Urothelium cell line (cell line): ENCODE measurements around the gene SALL4.
"Not testable (repeated sequence)": the region's sequence is repeated elsewhere in the genome, so short reads cannot be mapped to it uniquely, and the experiment has no call there.

ENCODE experiments used
- DNase-seq: peaks from one replicate; pipeline ENCODE4 v3.0.0; 2011; ENCODE audit warnings: low spot score, mixed read lengths
- FAIRE-seq: peaks from 2 replicates; lab custom pipeline; 2011; peaks lifted over from hg19 to GRCh38; lab: Jason Lieb, UNC

Gene SALL4

DNA sequence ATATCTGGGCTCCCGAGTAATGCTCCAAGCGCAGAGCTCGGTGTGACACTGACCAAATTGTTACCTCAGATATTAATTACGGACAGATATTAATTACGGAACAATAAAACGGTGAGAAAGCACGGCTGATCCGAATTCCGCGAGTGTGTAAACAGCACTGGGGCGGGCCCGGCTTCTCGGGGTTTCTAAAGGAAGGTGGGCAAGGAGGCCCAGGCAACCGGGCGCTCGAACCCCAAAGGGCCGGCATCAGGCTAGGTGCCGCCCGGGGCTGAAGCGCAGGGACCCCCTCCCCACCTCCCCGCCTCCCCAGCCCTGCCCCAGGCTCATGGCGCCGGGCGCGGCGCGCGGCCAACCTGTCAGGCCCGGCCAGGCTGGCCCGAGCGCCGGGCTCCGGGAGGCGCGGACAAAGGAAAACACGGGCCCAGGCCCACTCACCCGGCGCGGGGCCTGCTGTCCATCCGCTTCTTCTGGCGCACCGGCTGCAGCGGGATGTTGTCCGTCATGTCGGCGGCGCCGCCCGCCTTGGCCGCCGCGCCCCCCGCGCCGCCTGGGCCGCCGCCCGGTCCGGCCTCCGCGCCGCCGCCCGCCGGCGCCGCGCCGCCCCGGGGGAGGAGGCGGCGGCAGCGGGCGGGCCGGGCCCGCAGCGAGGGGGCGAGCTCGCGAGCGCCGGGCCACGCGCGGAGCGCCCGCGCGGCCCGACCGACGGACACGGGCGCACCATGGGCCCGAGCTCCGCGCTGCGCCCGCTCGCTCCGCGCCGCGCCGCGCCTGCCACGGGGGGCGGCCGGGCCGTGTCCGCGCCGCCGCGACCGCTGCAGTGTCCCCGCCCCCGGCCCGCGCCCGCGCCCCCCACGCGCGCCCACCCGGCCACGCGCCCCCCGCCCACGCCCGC lies 34.2 kb downstream of the SALL4 start, which contains the start of gene ATP9A:
TSS of gene ATP9A (minus strand) at position 524 of the 892 bp plus-strand sequence. CDS start at position 503, 21 bp downstream.
- FAIRE-seq (no peak), DNase-seq (peak; percentile 60)

DNA sequence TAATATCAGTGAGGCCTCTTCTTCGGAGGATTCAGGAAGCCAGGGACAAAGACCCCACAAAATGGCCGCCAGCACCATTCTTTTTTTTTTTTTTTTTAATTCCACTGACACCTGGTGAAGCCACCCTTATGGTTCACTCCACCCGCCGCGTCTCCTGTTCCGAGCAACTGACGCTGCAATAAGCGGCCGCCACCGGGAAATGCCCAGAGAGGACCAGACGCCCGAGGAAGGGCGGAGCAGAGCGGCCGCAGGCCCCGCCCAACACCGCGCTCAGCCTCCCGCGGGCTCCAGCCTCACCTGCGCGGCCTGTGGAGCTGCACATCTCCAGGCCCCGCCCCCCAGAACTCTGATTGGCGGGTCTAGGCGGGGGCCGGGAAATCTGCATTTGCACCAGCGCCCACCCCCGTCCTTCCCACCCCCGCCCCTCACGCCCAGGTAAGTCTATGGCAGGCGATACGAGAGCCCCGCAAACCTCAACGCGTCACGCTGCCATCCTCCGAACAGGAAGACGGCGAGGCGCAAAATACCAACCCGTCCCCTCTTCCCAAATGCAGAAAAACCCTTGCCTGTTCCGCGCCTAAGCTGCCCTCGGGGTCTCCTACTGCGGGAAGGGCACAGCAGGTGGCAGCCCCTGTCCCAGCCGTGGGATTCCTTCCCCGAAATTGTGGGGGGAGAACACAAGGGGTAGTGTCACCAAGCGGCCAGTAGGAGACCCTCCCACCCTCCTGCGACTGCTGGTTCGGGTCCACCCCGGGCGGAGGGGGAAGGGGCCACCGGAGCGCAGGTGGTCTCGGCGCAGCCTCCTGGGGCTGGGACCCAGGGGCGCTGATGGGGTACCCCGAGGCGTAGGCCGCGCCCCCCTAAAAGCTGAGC lies 35.1 kb downstream of the SALL4 start:
- DNase-seq (peak; percentile 94), FAIRE-seq (no peak)

DNA sequence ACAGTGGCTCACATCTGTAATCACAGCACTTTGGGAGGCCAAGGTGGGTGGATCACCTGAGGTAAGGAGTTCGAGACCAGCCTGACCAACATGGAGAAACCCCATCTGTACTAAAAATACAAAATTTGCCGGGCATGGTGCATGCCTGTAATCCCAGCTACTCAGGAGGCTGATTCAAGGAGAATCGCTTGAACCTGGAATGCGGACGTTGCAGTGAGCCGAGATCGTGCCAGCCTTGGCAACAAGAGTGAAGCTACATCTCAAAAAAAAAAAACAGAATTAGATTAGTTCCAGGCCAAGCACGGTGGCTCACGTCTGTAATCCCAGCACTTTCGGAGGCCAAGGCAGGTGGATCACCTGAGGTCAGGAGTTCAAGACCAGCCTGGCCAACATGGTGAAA lies 36.9 kb downstream of the SALL4 start:
- DNase-seq, FAIRE-seq: not testable (repeated sequence)

DNA sequence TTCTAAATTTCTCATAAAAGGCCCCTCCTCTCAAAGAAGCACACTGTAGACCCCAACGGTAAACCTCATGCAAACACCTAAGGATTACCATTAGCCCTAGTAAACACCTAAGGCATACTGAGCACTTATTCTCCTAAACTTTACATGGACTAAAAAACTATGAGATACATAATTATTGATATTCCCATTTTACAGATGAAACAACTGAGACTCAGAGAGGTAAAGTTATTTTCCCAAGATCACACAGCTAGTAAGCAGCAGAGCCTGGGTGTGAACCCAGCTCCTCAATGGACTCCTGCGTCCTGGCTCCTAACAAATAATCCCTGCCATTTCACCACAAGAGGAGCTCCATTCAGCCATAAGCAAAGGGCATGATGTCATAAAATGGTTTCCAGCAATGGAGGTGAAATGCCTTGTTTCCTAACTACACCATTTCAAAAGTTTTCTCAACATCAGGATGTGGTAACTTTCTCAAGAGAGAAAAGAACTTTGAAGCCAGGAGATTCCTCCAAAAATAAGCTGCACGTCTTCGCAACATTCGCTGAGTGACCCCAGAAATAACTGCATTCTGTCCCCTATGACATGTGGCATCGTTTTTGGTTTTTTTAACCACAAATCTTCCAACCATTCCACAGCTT lies 38.2 kb downstream of the SALL4 start:
- no peak for DNase-seq
- no peak for FAIRE-seq

DNA sequence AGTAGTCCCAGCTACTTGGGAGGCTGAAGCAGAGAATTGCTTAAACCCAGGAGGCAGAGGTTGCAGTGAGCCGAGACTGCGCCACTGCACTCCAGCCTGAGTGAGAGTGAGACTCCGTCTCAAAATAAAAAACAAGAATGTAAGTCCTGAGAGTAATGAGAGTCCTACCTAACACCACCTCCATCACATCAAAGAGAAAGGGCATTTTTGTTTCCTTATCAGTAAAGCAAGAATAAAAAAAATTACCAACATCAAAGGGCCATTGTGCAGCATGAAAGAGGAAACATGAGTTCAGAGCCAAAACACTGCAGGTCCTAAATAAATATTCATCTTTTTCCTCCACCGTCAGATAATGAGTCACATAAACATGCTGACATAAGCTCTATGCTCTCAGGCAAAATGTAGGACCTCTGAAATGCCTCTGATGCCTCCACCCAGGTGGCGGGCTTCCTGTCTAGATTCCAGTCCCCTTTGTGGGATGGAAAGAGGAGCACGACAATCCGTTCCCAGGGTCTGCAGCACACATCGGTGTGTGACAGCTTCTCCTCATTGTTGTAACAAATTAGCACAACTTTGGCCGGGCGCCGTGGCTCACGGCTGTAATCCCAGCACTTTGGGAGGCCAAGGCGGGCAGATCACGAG lies 41.3 kb downstream of the SALL4 start:
- FAIRE-seq (no peak), DNase-seq (peak; percentile 84)

DNA sequence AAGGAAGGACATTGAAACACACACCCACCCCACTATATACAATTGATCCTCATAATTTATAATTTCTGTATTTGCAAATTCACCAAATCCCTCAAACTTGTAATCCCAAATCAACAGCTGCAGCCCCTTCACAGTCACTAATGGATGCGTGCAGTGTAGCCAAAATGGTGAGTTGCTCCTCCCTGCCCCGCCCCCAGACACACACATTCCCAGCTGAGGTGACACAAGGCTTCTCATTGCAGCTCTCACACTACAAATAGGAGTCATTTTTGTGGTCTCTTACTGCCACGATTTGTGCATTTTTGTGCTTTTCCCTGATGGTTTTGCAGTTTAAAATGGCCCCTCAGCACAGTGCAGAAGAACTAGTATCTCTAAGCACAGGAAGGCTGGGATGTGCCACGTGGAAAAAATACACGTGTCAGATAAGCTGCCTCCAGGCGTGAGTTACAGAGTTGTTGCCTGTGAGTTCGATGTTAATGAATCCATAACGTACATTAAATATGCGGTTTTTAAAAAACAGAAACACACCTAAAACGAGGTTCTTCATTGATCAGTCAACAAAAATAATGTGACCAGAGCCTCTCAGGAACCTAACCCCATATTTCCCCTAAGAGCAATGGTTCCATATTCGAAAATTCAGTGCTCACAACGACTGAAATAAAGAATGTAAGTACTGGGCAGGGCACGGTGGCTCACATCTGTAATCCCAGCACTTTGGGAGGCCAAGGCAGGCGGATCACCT lies 42.4 kb downstream of the SALL4 start:
- FAIRE-seq = no peak
- no peak for DNase-seq

DNA sequence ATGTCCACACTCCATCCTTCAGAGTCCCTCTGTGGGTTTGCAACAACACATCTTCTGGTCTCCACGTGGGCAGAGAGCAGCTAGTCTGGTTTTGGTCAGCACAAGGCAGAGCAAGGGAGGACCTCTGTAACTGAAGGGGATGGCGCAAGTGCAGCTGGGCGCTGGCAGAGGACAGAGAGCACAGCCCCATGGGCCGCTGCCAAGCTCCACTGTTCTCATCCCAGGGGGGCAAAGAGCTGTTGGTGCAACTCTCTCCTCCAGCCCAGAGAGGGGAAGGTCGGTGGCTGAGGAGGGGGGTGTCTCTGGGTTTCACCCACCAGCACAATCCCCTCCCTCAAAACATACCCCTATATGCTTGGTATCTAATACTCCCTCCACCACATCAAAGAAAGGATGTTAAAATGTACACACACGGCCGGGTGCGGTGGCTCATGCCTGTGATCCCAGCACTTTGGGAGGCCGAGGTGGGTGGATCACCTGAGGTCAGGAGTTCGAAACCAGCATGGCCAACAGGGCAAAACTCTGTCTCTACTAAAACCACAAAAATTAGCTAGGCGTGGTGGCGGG lies 43.3 kb downstream of the SALL4 start:
- FAIRE-seq (no peak), DNase-seq (no peak)

DNA sequence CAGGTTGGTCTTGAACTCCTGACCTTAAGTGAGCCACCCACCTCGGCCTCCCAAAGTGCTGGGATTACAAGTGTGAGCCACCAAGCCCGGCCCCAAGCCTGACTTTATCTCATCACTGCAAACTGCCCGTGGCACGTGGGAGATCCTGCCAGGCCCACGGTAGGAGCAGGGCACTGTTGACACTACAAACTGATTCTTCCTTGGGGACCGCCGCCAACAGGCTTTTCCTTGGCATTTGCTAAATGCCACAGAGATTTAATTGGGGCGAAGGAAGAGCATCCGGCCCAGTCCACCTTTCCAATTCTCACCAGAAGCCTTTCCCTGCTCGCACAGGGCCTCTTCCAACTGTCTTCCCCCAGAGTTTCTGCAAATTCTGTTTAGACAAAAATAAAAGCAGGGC lies 45.1 kb downstream of the SALL4 start:
- DNase-seq (no peak), FAIRE-seq (no peak)

DNA sequence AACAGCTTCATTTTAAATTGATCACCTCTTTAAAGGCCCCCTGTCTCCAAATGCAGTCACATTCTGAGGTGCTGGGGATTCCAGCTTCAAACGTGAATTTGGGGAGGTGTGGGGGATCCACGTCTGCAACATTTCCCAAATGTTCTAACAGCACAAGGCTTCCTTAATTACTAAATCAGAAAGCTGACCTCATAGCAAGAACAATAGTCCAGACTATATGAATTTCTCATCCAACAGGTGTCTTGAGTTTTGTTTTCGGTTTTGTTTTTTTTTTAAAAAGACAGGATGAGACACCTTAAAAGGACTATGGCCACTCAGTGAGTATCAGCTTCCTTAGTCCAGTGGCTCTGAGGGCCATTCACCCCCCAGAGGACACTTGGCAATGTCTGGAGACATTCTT lies 45.7 kb downstream of the SALL4 start:
- DNase-seq (no peak), FAIRE-seq (no peak)

DNA sequence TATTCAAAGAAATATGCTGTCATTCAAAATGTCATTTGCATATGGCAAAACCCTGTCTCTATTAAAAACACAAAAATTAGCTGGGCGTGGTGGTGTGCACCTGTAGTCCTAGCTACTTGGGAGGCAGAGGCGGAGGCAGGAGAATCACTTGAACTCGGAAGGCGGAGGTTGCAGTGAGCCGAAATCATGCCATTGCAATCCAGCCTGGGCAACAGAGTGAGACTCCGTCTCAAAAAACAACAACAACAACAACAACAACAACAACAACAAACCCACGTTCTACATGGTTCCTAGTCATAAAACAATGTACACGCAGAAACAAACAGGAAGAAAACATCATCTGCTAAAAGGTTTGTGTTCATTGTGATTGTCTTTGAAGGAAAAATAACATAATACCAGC lies 49.1 kb downstream of the SALL4 start:
- not testable (repeated sequence) for FAIRE-seq, DNase-seq

DNA sequence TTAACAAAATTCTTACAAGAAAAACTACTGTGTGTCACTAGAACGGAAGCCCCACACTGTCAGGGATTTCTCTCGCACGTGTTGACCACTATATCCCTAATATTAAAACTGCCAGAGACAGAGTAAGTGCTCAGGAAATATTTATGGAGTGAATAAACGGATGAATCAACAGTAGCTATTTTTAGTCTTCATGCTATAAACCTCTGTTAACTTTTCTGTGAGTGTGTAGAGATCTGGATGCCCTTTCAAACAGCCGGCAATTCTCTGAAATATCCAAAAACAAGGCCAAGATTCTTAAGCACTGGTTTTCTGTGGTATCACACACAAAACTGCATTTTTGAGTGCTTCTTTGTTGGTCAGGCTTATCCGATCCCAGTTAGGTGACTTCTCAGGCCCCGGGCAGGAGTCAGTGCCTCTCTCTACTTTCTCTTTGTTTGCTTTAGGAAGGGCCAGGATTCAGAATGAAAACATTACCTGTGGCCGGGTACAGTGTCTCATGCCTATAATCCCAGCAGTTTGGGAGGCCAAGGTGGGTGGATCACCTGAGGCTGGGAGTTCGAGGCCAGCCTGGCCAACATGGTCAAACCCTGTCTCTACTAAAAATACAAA lies 49.9 kb downstream of the SALL4 start:
- no peak for FAIRE-seq
- DNase-seq = peak; percentile 65

DNA sequence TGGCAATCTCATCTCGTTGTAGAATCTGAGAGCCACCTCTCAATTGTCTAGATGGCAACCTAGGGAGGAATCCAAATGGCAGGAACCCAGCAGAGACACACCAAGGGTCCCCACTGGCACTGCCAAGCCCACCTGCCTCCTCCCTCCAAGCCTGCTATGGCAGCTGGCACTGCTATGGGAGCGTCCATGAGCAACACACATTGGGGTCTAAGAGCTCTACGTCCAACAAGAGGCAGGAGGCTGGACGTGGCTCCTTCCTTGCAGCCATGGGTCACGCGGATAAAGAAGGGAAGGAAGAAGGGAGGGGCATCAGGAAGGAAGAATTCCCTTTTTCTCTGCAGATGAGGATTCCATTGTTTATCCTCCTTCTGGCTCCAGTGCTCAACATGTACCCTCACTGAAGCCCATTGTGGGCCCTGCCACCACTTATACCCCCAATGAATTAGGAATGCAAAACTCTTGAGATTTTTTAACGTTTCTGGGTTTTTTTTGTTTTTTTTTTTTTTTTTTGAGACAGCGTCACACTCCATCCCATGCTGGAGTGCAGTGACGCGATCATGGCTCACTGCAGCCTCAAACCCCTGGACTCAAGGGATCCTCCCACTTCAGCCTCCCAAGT lies 51.4 kb downstream of the SALL4 start:
- FAIRE-seq = no peak
- no peak for DNase-seq

DNA sequence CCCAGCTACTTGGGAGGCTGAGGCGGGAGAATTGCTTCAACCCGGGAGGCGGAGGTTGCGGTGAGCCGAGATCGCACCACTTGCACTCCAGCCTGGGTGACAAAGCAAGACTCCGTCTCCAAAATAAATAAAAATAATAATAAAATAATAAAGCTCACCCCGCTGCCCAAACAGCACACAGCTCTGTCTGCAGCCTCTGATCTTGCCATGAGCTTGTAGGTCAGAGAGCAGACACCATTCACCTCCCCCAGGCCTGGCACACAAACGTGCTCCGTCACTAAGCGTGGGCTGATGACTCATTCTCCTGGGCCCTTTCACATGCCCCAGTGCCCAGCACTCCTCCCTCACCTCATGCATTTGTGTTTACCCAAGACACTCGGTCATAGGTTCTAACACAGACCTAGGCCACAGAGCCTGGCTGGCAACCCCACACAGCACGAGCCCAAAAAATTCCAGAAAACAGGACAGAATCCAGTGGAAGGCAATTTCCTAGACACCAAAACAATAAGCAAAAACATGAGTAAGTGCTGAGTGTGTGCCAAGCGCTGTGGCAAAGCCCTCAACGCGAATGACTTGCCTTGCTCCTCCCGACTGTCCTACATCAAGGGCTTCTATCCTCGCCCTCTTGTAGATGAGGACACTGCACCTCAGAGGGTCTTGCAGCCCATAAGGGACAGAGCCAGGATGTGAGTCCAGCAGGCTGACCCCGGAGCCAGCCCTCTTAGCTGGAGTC lies 52.1 kb downstream of the SALL4 start:
- DNase-seq = peak; percentile 98
- peak; percentile 23 for FAIRE-seq

DNA sequence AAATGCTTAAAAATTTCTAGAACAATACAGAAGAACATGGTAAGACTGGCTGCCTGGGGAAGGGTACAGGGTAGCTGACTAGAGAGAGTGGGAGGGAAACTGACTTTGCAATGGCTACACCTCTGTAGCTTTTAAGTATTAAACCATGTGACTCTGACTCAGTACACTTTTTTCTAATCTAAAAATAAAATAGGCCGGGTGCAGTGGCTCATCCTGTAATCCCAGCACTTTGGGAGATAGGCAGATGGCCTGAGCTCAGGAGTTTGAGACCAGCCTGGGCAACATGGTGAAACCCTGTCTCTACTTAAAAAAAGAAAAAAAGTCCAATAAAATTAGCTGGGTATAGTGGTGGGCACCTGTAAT lies 52.7 kb downstream of the SALL4 start:
- FAIRE-seq = no peak
- peak; percentile 63 for DNase-seq

DNA sequence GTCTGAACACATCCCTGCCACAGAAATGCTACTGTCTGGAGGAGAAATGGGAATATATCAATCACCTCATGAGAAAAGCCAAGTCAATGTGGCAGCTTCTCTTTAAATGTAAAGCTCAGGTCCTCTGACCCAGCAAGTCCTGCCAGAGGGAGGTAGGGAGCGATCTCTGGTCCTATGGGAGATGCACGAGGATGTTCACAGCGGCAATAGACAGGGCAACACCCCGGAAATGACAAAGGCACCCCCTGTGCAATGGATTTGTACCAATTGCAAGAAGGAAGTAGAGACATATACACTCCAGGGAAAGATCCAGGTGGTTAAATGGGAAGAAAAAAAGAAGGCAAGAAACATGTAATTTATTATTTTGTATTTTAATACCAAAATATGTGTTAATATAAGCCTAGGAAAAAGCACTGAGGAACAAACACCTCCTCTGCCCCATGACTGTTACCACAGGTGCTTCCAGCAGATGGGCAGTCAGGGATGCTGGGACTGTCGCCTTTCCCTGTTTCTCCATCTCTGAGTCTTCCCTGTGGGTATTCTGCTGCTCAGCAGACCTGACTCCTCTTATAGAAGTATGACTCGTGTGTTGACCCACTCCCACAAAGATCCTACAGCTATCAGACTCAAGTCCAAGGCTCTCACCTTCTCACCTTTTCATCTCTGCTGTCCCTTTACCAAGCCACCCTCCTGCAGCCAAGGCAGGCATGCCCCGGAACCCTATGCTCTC lies 55.0 kb downstream of the SALL4 start:
- FAIRE-seq = no peak
- no peak for DNase-seq

DNA sequence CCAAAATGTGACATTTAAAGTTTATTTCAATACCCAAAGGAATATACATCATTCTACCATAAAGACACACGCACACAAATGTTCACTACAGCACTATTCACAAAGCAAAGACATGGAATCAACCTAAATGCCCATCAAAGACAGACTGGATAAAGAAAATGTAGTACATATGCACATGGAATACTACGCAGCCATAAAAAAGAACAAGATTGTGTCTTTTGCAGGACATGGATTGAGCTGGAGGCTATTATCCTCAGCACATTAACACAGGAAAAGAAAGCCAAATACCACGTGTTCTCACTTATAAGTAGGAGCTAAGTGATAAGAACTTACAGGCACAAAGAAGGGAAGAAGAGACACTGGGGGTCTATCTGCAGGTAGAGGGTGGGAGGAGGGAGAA lies 56.5 kb downstream of the SALL4 start:
- FAIRE-seq (no peak), DNase-seq (no peak)

DNA sequence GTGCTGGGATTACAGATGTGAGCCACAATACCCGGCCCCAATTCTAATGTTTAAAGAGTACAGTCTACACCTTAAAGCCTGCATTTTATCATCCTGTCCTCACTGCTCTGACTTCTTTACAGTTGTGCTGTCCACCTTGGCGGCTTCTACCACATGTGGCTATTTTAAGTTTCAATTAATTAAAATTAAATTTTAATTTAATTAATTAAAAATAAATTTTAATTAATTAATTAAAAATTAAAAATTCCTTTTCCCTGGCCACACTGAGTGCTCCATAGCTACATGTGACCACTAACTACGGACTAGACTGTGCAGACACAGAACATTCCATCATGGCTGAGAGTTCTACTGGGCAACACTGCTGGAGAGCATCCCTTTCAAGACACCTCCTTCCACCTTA lies 61.5 kb downstream of the SALL4 start:
- FAIRE-seq (no peak), DNase-seq (no peak)

DNA sequence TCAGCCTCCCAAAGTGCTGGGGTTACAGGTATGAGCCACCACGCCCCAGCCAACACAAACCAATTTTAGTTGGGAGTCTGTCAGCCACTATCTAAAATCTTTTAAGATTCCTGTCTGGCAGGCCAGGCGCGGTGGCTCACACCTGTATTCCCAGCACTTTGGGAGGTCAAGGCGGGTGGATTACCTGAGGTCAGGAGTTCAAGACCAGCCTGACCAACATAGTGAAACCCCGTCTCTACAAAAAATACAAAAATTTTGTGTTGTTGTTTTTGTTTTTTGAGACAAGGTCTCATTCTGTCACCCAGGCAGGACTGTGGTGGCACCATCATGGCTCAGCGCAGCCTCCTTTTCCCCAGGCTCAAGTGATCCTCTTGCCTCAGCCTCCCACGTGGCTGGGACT lies 62.0 kb downstream of the SALL4 start:
- DNase-seq, FAIRE-seq: not testable (repeated sequence)
